ENCODE data around the gene SETBP1.

The SETBP1 gene

GRCh38 chr18:44685296-44685695 lies 4.6 kb downstream of the SETBP1 start:
- FAIRE-seq (no peak), DNase-seq (ENCODE audit: insufficient read length, low spot score) (no peak)
- TF ChIP-seq, protein P1, sequence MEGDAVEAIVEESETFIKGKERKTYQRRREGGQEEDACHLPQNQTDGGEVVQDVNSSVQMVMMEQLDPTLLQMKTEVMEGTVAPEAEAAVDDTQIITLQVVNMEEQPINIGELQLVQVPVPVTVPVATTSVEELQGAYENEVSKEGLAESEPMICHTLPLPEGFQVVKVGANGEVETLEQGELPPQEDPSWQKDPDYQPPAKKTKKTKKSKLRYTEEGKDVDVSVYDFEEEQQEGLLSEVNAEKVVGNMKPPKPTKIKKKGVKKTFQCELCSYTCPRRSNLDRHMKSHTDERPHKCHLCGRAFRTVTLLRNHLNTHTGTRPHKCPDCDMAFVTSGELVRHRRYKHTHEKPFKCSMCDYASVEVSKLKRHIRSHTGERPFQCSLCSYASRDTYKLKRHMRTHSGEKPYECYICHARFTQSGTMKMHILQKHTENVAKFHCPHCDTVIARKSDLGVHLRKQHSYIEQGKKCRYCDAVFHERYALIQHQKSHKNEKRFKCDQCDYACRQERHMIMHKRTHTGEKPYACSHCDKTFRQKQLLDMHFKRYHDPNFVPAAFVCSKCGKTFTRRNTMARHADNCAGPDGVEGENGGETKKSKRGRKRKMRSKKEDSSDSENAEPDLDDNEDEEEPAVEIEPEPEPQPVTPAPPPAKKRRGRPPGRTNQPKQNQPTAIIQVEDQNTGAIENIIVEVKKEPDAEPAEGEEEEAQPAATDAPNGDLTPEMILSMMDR (IDR thresholded peaks at IDR 0.05; ENCODE audit: insufficient read depth, missing control alignments): no peak

- DNase-seq (ENCODE audit: insufficient read length, low spot score) (no peak), FAIRE-seq (no peak)
- TF ChIP-seq, protein P1 (IDR thresholded peaks at IDR 0.05; ENCODE audit: insufficient read depth, missing control alignments): no peak
Measured at GRCh38 chr18:44686156-44686555, 5.5 kb downstream of the SETBP1 start.

GRCh38 chr18:44687421-44687820 lies 6.7 kb downstream of the SETBP1 start:
- TF ChIP-seq, protein P1 (IDR thresholded peaks at IDR 0.05; ENCODE audit: insufficient read depth, missing control alignments): no peak
- no peak for DNase-seq (ENCODE audit: insufficient read length, low spot score)
- no peak for FAIRE-seq

GRCh38 chr18:44689736-44690135 lies 9.0 kb downstream of the SETBP1 start:
- DNase-seq (ENCODE audit: insufficient read length, low spot score): no peak
- FAIRE-seq: no peak
- TF ChIP-seq, protein P1 (IDR thresholded peaks at IDR 0.05; ENCODE audit: insufficient read depth, missing control alignments): no peak

- TF ChIP-seq, protein P1 (IDR thresholded peaks at IDR 0.05; ENCODE audit: insufficient read depth, missing control alignments): no peak
- DNase-seq (ENCODE audit: insufficient read length, low spot score) (no peak), FAIRE-seq (no peak)
Measured at GRCh38 chr18:44691148-44691925, 10.6 kb downstream of the SETBP1 start.

- TF ChIP-seq, protein P1 (IDR thresholded peaks at IDR 0.05; ENCODE audit: insufficient read depth, missing control alignments): no peak
- no peak for DNase-seq (ENCODE audit: insufficient read length, low spot score)
- no peak for FAIRE-seq
Measured at GRCh38 chr18:44693030-44693784, 12.5 kb downstream of the SETBP1 start.

- FAIRE-seq (no peak), DNase-seq (ENCODE audit: insufficient read length, low spot score) (no peak)
- TF ChIP-seq, protein P1 (IDR thresholded peaks at IDR 0.05; ENCODE audit: insufficient read depth, missing control alignments): no peak
Measured at GRCh38 chr18:44695503-44695902, 14.8 kb downstream of the SETBP1 start.
